ENCODE results near the gene LAMTOR4.

- TF ChIP-seq, protein P1, sequence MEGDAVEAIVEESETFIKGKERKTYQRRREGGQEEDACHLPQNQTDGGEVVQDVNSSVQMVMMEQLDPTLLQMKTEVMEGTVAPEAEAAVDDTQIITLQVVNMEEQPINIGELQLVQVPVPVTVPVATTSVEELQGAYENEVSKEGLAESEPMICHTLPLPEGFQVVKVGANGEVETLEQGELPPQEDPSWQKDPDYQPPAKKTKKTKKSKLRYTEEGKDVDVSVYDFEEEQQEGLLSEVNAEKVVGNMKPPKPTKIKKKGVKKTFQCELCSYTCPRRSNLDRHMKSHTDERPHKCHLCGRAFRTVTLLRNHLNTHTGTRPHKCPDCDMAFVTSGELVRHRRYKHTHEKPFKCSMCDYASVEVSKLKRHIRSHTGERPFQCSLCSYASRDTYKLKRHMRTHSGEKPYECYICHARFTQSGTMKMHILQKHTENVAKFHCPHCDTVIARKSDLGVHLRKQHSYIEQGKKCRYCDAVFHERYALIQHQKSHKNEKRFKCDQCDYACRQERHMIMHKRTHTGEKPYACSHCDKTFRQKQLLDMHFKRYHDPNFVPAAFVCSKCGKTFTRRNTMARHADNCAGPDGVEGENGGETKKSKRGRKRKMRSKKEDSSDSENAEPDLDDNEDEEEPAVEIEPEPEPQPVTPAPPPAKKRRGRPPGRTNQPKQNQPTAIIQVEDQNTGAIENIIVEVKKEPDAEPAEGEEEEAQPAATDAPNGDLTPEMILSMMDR (IDR thresholded peaks at IDR 0.05) = no peak
- TF ChIP-seq POLR2A (IDR thresholded peaks at IDR 0.05) = no peak
Measured at GRCh38 chr7:100106633-100107032, 42.1 kb upstream of the LAMTOR4 start.

All from adrenal gland (tissue), 5 donors.